GM23248 (cell line): ENCODE data around the gene AFDN.
"Not testable (repeated sequence)": the region's sequence is repeated elsewhere in the genome, so short reads cannot be mapped to it uniquely, and the experiment has no call there.

Experiments
- EZH2 ChIP-seq: fragments of 200-600 bp; sonication (generic); IDR thresholded peaks from 2 replicates; pipeline ENCODE4 v1.6.1; 2018; ENCODE audit warnings: antibody characterized with exemption, mild to moderate bottlenecking; ENCODE audit not compliant: insufficient read depth, poor library complexity, severe bottlenecking
- EZH2phosphoT487 ChIP-seq: fragments of 200-600 bp; sonication (generic); IDR thresholded peaks from 2 replicates; pipeline ENCODE4 v1.6.1; 2018; ENCODE audit warnings: antibody characterized with exemption, moderate library complexity, mild to moderate bottlenecking, low read depth; ENCODE audit not compliant: insufficient read depth

DNA sequence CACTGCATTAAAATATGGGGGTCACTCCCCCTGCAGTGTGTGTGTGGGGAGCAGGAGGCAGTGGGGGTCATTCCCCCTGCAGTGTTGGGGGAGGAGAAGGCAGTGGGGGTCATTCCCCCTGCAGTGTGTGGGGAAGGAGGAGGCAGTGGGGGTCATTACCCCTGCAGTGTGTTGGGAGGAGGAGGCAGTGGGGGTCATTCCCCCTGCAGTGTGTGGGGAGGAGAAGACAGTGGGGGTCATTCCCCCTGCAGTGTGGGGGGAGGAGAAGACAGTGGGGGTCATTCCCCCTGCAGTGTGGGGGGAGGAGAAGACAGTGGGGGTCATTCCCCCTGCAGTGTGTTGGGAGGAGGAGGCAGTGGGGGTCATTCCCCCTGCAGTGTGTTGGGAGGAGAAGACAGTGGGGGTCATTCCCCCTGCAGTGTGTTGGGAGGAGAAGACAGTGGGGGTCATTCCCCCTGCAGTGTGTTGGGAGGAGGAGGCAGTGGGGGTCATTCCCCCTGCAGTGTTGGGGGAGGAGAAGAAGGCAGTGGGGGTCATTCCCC, 149.5 kb downstream of the AFDN start:
- not testable (repeated sequence) for TF ChIP-seq EZH2phosphoT487, EZH2
